Measurements from ENCODE around the gene MSN.

MSN gene

DNA sequence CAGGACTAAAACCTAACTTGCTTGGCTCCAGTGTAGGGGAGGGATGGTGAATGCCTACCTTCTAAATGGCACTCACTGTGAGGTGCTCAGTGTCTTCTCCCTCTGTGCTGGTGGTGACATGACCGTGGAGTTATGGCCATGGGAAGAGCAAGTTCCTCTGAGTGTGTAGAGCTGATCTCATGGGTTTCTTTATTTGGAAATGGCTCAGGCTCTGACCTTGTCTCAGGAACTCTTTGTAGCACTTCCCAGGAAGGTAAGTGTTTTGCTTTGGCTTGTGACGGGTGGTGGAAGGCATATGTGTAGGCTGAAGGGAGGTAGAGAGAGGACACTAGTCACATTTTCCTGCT, 6.4 kb downstream of the MSN start:
- DNase-seq (ENCODE audit: low spot score), result no peak

DNA sequence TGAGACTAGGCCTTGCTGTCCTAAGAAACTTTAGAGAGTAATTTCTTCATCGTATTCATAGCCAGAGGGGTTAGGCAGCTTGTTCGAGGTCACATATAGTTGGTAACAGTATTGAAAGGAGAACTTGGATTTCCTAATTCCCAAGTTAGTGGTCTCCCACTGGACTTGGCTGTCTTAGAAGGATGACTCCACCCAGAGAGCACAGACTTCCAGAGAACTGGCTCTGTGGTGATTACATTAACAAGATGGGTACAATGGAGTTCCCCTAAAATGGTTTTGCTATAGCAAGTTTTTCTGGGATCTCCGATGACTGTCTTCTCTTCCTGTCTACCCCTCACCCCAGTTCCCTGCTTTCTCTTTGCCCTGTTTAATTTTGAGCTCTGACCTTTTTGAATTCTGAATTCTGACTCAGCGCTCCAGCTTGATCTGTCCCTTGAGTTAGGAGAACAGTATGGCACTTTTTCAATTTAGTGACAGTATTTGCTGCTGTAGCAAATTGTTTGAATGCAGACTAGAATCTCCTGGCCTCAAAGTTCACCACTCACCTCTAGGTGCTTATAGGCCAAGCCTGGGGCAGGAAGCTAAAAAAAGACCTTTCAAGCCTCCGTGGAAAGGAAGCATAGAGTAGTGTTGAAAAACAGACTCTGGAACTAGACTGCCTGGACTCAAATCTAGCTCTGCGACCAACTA, 6.9 kb downstream of the MSN start:
- DNase-seq (ENCODE audit: low spot score), result no peak

DNA sequence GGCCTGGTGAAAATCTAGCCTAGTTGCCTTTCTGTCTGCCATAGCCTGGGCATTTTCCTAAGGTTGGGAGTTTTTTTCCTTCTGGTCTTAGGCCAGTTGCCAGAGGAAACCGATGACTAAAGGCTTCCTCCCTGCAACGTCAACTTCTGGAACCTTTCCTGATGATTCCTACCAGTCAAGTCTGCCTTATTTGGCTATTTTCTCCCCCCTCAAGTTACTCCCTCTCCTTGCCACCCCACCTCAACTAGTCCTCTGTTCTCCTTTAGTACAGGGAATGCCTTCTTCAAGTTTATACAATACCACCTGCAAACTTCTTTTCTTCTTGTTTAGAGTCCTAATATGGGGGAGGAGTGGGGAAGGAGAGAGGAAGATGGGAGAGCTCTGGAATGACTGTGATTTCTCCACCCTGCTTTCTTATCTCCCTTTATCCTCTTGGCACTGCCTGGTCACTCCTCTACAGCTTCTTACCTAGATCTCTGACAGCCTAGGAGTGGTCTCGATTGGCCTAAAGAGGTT, 10.6 kb downstream of the MSN start:
- DNase-seq (ENCODE audit: low spot score), result no peak

DNA sequence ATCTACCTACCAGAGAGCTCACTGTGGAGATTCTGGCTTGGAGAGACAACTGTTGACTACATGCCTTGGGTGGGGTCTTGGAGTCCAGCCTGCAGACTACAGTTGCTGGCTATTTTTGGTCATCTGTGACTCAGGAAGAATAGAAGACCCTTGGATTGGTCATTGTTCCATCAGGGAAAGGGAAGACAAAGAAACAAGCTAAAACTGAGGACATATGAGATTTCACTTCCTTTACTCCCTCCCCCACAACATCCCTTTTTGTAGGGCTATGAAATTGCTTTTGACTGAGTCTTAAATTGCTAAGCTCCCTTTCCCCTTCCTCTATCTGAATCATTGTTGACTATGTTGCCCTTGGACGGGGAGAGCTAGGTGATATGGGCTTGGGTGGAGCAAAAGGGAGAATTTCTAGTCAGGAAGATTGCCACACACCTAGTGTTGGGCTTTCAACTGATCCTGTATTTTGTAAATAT, 11.7 kb downstream of the MSN start:
- DNase-seq (ENCODE audit: low spot score), result no peak

DNA sequence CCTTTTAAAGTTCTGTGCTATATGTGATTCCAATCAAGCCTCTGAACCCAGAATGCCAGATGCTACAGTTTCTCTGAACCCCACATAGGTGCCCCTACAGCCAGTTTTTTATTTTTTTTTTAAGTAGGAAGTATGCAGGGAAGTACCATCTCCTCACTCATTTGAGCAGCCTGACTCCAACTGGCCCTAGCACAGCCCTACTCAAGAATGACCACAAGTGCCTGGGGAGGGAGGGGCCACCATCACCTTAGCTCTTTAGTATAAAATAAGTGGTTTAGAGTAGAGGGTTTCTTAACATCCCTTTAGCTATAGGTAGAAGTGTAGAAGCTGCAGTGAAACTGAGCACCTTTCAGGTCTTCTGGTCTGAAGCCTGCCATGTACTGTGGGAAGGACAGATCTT, 14.4 kb downstream of the MSN start:
- DNase-seq (ENCODE audit: low spot score), result no peak

DNA sequence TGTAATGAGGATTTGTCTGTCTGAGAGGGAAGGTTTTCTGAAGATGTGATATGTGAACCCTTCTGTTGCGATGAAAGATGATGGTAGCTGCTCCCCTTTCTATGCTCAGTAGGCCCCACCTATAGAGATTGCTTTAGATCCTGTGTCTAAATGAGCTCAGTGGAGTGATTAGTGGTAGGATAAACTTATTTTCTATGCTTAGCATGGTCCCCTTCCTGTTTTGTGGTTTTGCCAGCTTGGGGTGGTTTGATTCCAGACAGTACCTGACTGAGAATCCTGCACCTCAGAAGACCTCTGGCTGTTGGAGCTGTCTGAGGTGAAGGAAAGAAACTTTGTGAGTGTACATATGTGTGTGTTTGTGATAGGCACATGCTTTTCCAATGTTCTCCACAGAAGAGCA, 17.7 kb downstream of the MSN start:
- DNase-seq (ENCODE audit: low spot score), result no peak

DNA sequence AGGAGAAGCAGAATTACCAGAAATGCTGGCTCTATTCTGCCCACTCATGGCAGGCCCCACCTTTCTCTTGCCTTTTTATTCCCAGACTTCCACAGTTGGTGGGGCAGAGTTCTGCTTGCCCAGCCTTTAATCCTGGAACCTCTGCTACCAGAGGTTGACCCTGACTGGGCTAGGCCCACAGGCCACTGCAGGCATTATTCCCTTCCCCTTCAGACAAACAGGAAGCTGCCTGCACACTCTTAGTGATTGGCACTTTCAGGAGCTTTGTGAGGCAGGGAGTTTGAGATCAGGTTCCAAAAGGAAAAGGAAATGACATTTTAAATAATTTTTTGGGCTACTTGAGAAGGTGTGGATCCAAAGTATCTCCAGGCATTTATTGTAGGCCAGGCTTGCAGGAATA, 18.8 kb downstream of the MSN start:
- no peak for DNase-seq (ENCODE audit: low spot score)

DNA sequence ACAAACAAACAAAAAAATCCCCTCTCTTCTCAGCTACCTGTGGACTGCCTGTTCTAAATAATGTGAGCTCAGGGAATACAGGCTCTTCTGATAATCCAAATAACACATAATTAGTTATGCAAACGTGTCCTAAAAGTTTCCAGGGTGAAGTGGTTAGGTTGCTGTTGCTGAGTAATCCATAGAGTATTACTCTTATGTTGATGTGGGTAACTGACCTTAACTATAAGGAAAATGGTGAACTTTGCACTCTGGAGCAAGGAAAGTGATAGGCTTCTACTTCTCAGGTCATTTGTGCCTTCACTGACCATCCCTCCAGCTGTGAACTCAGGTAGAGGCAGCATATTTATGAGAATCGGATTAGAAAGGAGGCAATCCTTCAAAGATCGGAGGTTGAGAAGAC, 19.9 kb downstream of the MSN start:
- no peak for DNase-seq (ENCODE audit: low spot score)

DNA sequence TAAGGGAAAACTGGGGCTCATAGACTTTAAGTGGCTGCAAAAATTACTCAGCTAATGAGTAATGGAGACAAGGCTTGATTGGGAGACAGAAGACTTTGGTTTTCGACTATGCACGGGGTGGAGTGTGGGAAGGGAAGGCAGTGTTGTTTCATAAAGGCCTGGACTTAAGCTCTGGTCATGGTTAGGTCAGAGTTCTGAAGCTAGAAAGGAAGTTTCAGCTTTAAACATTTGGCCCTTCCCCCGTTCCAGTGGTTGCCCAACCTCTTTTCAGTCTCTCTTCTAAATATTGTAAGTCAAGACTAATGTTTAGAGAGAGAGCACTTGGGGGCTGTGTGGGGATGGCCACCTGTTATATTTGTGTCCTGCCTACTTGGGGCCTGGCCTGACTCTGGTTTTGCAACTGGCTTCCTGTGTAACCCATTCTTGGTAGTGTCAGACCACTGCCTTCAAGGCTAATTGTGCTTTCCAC, 21.0 kb downstream of the MSN start:
- no peak for DNase-seq (ENCODE audit: low spot score)

DNA sequence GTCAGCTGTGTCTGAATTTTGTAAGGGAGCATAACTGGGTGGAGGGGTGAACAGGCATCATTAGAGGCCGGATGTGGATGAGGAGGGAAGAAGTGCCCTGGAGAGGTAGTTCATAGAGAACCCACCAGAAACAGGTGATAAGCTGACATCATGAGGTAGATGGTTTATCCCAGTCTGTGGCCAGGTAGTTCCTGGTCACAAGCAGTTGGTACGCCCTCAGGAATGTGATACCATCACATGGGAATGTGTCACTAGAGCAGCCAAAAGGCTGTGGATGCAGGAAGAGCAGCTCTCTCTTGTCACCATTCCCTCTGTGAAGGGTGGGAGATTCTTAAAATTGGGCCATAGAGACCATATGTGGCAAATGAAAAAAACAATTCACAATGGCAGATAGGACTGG, 21.9 kb downstream of the MSN start:
- DNase-seq (ENCODE audit: low spot score), result no peak

DNA sequence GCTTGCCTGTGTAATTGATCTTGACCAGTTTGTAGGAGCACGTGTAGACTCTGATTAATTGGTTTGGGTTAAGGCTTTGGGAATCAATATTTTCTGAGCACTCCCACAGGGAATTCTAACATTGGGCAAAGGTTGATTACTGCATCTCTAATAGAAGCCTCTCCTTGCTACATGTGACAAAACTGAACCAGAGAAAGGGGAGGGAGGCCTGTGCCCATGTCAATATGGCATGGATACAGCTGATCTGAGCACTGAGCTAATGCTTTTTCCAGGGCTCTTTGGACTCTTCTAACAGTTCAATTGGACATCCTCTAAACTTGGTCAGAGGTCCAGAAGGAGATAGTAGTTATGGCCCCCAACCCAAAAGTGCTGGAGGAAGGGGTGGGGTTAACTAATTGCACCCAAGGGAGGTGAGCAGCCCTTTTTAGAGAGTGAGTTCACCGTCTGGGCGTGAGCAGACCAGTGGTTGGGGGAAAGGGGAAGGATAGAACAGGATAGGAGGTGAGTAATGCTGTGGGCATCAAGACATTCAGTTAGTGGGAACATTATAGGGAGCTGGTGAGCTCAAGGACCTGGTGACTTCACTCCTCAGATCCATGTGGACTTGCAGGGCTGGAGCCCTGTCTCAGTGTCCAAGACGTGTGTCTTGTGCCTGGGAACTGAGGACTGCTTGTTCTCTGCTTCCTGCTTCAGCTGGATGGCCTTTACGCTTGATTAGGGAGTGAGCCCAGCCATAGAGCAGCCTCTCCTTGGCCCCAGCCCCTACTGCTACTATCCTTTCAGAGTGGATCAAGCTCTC, 22.8 kb downstream of the MSN start:
- DNase-seq (ENCODE audit: low spot score), result no peak

DNA sequence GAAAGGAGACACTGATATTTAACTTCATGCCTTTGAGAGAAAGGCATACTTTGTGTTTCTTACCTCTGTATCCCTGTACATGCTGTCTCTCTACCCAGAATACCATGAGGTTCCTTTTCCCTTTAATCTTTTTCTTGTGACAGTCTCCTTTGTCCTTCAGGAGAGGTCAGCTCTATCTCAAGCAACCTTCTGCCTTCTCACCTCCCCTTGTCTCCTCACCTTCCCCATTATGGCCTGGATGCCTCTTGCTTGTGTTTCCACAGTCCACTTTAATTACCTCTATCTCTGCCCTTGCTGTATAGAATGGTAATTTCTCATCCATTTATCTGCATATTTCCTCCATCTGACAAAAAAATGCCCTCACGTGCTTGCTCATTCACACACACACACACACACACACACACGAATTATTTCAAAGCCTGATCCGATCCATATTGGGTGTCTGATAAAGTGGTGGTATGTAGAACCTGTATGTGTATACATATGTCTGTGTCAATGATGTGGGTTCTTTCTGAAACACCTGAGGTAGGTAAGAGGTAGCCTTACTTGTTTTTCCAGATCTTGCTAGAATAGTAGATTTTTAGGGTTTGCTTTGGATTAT, 28.5 kb downstream of the MSN start:
- no peak for DNase-seq (ENCODE audit: low spot score)

DNA sequence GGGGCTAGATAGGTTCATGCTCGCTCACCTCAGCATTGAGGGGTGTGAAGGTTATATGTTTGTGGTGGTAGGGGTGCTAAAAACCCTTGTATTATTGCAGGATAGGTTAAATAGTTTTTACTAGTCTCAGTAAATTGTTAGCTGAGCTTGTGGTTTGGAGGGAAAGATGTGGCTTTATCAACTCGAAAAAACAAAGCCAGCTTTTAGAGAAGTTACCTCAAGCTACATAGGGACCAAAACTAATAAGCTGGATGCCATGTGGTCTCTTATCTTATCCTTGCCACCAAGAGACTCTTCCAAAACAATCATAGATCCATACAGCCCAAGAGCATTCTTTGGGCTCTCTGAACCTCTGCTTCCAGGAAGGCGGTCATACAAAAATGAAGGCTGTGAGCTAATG, 29.2 kb downstream of the MSN start:
- DNase-seq (ENCODE audit: low spot score), result no peak

DNA sequence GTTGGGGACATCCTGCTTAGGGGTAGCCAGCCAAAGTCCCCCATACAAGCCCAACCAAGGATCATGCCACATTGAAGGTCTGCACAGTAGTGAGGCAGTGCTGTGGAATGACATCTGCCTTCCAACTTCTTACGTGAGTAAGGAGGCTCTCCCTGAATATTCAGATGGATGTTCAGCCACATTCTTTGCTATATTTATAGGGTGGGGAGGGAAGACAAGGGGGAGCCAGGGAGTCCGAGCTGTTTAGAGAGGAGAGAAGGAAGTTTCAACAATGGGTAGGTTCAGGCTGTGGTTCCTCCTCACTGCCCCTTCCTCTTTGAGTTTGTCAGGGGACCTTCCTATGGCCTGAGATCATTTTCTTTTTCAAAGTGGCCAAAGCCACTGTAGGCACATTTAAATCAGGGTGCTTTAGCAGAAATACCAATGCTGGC, 29.8 kb downstream of the MSN start:
- DNase-seq (ENCODE audit: low spot score), result no peak

DNA sequence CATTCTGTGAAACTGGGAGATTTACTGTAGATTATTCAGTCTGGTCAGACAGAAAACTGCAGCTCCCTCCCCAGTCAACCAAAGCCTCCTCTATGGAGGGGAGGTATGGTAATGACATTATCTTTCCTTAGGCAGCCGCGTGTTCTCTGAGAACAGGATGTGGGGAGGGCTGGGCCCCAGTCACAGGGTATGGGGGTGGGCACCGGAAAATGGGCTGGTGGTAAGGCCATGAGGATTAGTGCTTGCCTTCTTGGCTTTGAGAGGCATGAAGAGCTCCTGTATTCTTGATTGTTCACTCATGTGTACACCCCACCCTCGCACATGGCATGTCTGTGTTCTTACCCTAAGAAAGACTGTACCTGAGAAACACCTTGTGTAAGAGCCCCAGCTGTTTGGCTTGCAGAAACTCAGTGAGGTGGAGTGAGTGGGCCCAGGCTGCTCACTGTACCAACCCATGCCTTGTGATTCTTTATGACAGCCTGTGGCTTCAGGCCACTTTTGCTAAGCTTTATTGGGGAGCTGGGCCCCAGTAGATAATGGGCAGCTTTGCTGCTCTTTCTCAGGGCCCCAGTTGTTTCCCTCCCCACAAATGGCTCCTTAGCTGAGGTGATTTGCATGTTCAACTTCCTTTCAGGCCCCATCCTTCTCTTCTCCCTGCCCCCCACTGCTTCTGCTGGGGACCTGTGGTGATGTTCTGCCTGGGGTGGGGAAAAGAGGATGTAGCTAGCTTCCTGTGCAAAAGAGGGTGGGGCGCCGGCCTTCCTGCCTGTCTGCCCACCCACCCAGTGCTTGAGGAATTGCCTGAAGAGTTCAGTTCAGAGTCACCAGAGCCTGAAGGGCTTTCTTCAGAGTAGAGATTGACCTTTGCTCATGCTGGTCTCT, 30.7 kb downstream of the MSN start:
- DNase-seq (ENCODE audit: low spot score), result no peak

DNA sequence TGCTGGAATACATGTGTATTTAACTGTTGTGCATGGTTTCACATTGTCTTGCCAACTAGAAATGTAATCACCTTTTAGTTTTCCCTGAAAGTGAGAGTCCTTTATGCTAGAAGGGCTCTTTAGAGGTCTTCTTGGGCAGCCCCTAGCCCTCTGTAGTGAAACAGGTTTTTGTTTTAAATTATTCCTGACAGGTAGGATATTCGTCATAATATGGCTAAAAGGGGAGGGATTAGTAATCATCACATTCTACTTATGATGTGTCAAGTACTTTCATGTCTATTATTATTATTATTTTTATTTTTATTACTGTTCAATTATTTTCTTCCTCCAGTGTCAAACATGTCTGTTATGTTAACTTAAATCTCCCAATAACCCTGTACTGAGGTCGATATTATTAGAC, 35.5 kb downstream of the MSN start:
- no peak for DNase-seq (ENCODE audit: low spot score)

DNA sequence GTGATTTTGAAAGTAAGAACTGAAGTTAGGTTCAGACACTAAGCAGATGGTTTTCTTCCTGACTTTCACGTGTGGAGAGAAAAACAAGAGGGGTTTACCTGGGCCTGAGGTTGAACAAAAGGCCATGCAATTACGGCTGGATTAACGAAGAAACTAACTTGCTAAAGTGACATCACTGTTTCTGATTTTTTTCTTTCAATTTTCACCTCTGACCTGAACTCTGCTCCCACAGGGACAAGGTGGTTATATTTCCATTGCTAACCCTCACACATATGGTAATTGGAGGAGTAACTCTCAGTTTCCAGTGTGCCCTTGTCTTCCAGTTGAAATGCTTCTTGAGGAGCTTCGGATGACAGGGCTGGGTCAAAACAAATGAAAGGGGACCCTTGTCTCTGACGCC, 38.0 kb downstream of the MSN start:
- DNase-seq (ENCODE audit: low spot score), result no peak

DNA sequence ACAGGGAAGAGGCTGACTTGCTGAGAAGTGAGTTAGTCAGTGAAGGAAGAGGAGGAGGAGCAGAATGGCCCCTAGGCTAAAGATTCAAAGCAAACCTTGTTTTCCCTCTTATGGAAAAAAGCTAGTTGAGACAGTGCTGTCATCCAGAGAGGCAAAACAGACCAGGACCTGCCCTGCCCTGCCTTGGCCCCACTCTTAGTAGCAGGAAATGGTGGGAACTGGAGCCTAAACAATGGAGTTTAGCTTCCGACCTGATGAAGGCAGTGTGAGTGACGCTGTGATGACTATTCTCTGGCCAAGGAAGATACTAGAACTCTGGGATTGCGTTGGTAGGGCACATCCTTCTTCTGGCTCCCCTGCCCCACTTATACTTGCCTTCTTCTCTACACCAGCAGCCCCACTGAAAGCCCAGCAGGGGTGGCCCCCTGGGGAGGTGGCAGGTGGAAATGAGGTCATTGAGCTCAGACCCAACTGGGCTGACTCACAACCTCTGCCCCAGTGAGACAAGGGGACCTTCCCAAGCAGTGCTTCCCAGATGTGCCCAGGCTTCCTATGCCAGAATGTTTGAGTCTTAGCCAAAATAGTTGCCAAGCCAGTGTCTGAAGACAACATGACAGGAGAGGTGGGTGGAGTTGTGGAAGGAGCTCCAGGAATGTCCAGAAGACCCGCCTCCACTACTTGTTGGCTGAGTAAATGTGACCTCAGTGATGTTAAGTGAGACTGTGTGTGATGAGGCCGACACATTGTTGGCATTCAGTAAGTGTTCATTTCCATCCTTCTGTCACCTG, 38.8 kb downstream of the MSN start:
- DNase-seq (ENCODE audit: low spot score), result no peak

DNA sequence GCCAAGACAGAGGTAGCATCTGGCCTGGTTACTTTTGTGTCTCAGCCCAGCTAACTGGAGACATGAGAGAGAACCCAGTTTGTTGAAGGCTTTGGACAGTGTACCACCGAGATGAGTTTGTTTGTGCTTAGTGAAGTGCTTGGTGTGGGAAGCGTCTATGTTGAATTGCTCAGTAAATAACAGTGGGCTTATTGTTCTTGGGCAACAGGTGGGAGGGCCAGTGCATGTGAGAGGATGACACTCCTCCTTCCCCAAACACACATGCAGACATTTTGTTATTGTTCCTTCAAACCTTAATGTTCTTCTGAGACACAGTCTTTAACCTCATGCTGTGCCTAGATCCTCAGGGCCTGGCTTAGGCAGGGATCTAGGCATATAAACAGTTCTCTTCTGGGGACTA, 39.7 kb downstream of the MSN start:
- no peak for DNase-seq (ENCODE audit: low spot score)

DNA sequence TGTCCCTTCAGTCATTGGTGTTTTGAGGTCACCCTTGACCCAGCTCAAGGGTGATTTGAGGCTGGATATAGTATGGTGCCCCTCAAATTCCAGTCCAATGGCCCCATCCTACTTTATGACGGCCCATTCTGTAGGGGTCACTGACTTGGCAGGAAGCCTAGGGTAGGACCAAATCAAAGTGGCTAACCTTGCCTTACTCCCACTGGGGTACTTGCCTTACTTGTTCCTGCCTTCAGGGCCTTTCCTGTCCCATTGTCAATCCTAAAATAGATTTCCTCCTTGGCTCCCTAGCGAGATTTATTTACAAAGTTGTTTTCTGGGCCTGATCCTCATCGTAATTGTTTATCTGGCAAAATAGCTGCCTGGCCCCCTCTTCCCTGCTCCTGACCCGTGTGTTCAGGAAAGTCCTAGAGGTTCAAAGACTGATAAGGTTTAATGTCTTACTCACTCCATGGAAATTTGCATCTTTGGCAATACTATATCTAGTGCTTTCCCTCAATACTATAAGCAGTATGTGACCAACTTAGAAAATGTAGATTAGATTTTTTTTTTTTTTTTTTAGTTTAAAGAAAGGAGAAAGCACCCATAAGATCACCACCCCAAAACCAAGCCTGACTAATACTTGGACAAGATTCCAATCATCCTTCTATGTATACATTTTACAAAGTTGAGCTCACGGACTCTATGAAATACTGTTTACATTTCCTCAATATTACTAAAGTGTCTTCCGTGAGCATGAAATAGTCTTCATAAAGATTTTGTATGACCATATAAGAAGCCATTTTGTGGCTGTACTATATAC, 44.8 kb downstream of the MSN start:
- DNase-seq (ENCODE audit: low spot score), result no peak
